MV-4-11 (cell line): ENCODE data around the gene RNF141.
A peak's percentile ranks its signal among the peaks of the same experiment; 100 is the strongest.

Experiments used
- DNase-seq: peaks from one replicate; lab custom pipeline; 2025; lab: John Stamatoyannopoulos, UW

The RNF141 gene

GRCh38 chr11:10540915-10541560, at the start of gene RNF141:
Gene RNF141 (minus strand): TSS chr11:10541187. CDS start chr11:10534158, 7,029 bp downstream.
- peak; percentile 86 for DNase-seq

- no peak for DNase-seq
These were observed 49.4 kb upstream of the RNF141 start for GRCh38 chr11:10590218-10590915.

GRCh38 chr11:10588904-10589303, 47.9 kb upstream of the RNF141 start:
- DNase-seq: peak; percentile 76

GRCh38 chr11:10587995-10588394, 47.0 kb upstream of the RNF141 start:
- DNase-seq: no peak

GRCh38 chr11:10587388-10587787, 46.4 kb upstream of the RNF141 start:
- DNase-seq: no peak

GRCh38 chr11:10584071-10584501, 43.1 kb upstream of the RNF141 start:
- DNase-seq: no peak

GRCh38 chr11:10581481-10582019, 40.6 kb upstream of the RNF141 start:
- DNase-seq: peak; percentile 99

- DNase-seq: no peak
These were observed 39.6 kb upstream of the RNF141 start for GRCh38 chr11:10580623-10581022.

- no peak for DNase-seq
These were observed 38.7 kb upstream of the RNF141 start for GRCh38 chr11:10579700-10580099.

- no peak for DNase-seq
These were observed 35.0 kb upstream of the RNF141 start for GRCh38 chr11:10576035-10576398.

GRCh38 chr11:10575346-10576034, 34.5 kb upstream of the RNF141 start:
- DNase-seq: no peak

- no peak for DNase-seq
These were observed 32.6 kb upstream of the RNF141 start for GRCh38 chr11:10573556-10573955.

GRCh38 chr11:10573028-10573427, 32.0 kb upstream of the RNF141 start:
- no peak for DNase-seq

- DNase-seq: no peak
These were observed 31.5 kb upstream of the RNF141 start for GRCh38 chr11:10572533-10572932.

GRCh38 chr11:10568486-10568941, 27.5 kb upstream of the RNF141 start, which contains the start of gene LYVE1:
Gene LYVE1 (minus strand): TSS chr11:10568665. CDS start chr11:10568532, 133 bp downstream.
- DNase-seq: no peak

GRCh38 chr11:10567446-10567845, 26.5 kb upstream of the RNF141 start:
- DNase-seq: no peak

GRCh38 chr11:10566257-10566957, 25.4 kb upstream of the RNF141 start:
- DNase-seq: no peak

GRCh38 chr11:10565493-10565892, 24.5 kb upstream of the RNF141 start:
- DNase-seq: peak; percentile 34

GRCh38 chr11:10564696-10565318, 23.8 kb upstream of the RNF141 start:
- DNase-seq: peak; percentile 28

GRCh38 chr11:10564030-10564429, 23.0 kb upstream of the RNF141 start:
- DNase-seq: no peak

- no peak for DNase-seq
These were observed 21.0 kb upstream of the RNF141 start for GRCh38 chr11:10561947-10562346.
